Fibroblast of lung (primary cell): ENCODE results near the gene ZFR2.

Experiments
- EZH2 ChIP-seq: IDR thresholded peaks from 2 replicates; pipeline ENCODE4 v1.5.1; 2012; ENCODE audit warnings: low read length, control low read depth, mild to moderate bottlenecking; ENCODE audit errors: missing control alignments
- TF ChIP-seq, protein P1 (sequence below), 2 donors: IDR thresholded peaks in 1 of 2; conservative IDR thresholded peaks in 1 of 2; 1 replicate in 1 of 2; 2 replicates in 1 of 2; pipeline ENCODE4 v1.5.1; 2011 to 2012; ENCODE audit warnings: low read length in 2 of 2, control low read depth in 1 of 2, inconsistent platforms in 1 of 2, low read depth in 1 of 2, mild to moderate bottlenecking in 1 of 2

DNA sequence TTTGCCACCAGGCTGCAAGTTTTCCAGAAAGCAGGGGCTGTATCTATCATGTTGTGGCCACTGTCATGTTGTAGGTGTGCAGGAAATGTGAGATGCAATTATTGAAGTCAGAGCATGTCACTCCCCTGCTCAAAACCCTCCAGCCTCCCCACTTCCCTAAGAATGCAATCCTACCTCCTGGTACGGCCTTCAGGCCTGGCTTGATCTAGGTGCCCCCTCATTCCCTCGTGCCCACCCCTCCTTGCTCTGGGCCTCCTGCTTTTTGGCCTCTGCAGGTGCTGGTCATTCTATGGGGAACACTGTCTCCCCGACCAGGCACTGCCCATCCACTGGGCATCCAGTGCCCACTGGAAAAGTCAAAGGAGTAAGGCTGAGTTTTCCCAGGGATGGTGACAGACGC lies 54.2 kb downstream of the ZFR2 start:
- TF ChIP-seq, protein P1, sequence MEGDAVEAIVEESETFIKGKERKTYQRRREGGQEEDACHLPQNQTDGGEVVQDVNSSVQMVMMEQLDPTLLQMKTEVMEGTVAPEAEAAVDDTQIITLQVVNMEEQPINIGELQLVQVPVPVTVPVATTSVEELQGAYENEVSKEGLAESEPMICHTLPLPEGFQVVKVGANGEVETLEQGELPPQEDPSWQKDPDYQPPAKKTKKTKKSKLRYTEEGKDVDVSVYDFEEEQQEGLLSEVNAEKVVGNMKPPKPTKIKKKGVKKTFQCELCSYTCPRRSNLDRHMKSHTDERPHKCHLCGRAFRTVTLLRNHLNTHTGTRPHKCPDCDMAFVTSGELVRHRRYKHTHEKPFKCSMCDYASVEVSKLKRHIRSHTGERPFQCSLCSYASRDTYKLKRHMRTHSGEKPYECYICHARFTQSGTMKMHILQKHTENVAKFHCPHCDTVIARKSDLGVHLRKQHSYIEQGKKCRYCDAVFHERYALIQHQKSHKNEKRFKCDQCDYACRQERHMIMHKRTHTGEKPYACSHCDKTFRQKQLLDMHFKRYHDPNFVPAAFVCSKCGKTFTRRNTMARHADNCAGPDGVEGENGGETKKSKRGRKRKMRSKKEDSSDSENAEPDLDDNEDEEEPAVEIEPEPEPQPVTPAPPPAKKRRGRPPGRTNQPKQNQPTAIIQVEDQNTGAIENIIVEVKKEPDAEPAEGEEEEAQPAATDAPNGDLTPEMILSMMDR (conservative IDR thresholded peaks at IDR 0.05 in 1 of 2, IDR thresholded peaks at IDR 0.05 in 1 of 2; ENCODE audit: low read depth in 1 of 2, low read length in 2 of 2) = no peak
- no peak for TF ChIP-seq EZH2
